PC-9 (cell line): Measurements from ENCODE around the gene MALSU1. TPM values are rescaled to one million over a fixed set of nuclear protein-coding genes. Genes with fewer than 3 reads are reported as not detected.

ENCODE experiments used
- Bru-seq: library from RNA; stranded (reverse); fragments of 400-500 nt; gene quantifications from one replicate; lab custom pipeline; 2021; lab: Mats Ljungman, UMichigan
- BruChase-seq, 2 experiments: library from RNA; stranded (reverse); fragments of 400-500 nt; gene quantifications; one replicate each; lab custom pipeline; 2021; lab: Mats Ljungman, UMichigan
- BruUV-seq: library from RNA; stranded (reverse); fragments of 400-500 nt; replicated peaks from 2 replicates; lab custom pipeline; 2021; lab: Mats Ljungman, UMichigan
- CTCF ChIA-PET: fragments of 300-600 bp; sonication (Branson Sonifier 250); formaldehyde crosslinking; loops from one replicate; lab custom pipeline; 2022; ENCODE audit warnings: antibody characterized with exemption; lab: Charles Lee
- POLR2A ChIA-PET: fragments of 300-600 bp; sonication (Branson Sonifier 250); formaldehyde crosslinking; loops from one replicate; lab custom pipeline; 2022; ENCODE audit warnings: antibody characterized with exemption; ENCODE audit not compliant: unreplicated experiment; lab: Charles Lee
- DNase-seq, 2 experiments: peaks; one replicate each; pipeline versions ENCODE4 v3.0.0 to v3.0.0-alpha.2; 2015 to 2022; ENCODE audit warnings: mixed read lengths in 1 of 2
- H2AFZ ChIP-seq: fragments of 200-600 bp; sonication (generic); 2 replicates; pipeline ENCODE4 v1.8.1; 2017; ENCODE audit warnings: antibody characterized with exemption
- H3F3A ChIP-seq: fragments of 200-600 bp; sonication (generic); 2 replicates; pipeline ENCODE4 v1.8.1; 2017; ENCODE audit warnings: antibody characterized with exemption, mild to moderate bottlenecking, low read depth; ENCODE audit not compliant: insufficient read depth
- H3K27ac ChIP-seq: fragments of 200-600 bp; sonication (generic); 2 replicates; pipeline ENCODE4 v1.6.1; 2016; ENCODE audit warnings: mixed run types
- H3K27me3 ChIP-seq: fragments of 200-600 bp; sonication (generic); 2 replicates; pipeline ENCODE4 v1.6.1; 2016; ENCODE audit warnings: low read depth, mixed run types; ENCODE audit not compliant: insufficient read depth
- H3K36me3 ChIP-seq: fragments of 200-600 bp; sonication (generic); 2 replicates; pipeline ENCODE4 v1.6.1; 2016; ENCODE audit warnings: low read depth, mixed run types
- H3K4me1 ChIP-seq: fragments of 200-600 bp; sonication (generic); replicated peaks from 2 replicates; pipeline ENCODE4 v1.6.1; 2016; ENCODE audit warnings: mixed run types; ENCODE audit not compliant: insufficient read depth
- H3K4me2 ChIP-seq: fragments of 200-600 bp; sonication (generic); 2 replicates; pipeline ENCODE4 v1.6.1; 2017; ENCODE audit warnings: mixed run types
- H3K4me3 ChIP-seq: fragments of 200-600 bp; sonication (generic); 2 replicates; pipeline ENCODE4 v1.6.1; 2016; ENCODE audit warnings: mixed run types
- H3K79me2 ChIP-seq: fragments of 200-600 bp; sonication (generic); 2 replicates; pipeline ENCODE4 v1.6.1; 2017; ENCODE audit warnings: low read depth, mixed run types
- H3K9me2 ChIP-seq: fragments of 200-600 bp; sonication (generic); 2 replicates; pipeline ENCODE4 v1.8.1; 2017; ENCODE audit warnings: mild to moderate bottlenecking; ENCODE audit not compliant: insufficient read depth
- H3K9me3 ChIP-seq: fragments of 200-600 bp; sonication (generic); 2 replicates; pipeline ENCODE4 v1.8.1; 2016; ENCODE audit warnings: low read depth; ENCODE audit not compliant: insufficient read depth
- H4K20me1 ChIP-seq: fragments of 200-600 bp; sonication (generic); 2 replicates; pipeline ENCODE4 v1.8.1; 2017; ENCODE audit not compliant: insufficient read depth
- CTCF ChIP-seq: fragments of 200-600 bp; sonication (generic); conservative IDR thresholded peaks from 2 replicates; pipeline ENCODE4 v1.6.1; 2017; ENCODE audit warnings: mixed run types, antibody characterized with exemption, mild to moderate bottlenecking, moderate library complexity
- EZH2 ChIP-seq: fragments of 200-600 bp; sonication (generic); IDR thresholded peaks from 2 replicates; pipeline ENCODE4 v1.8.0; 2017; ENCODE audit warnings: antibody characterized with exemption, low read depth
- intact Hi-C: fragments of 100-400 bp; cut with micrococcal nuclease; formaldehyde crosslinking; loops from one replicate; pipeline ENCODE4 v1.10.0; 2022; ENCODE audit not compliant: unreplicated experiment
- long read RNA-seq: library from polyadenylated mRNA; stranded (forward); transcript quantifications from one replicate; pipeline ENCODE4 v2.0.0, GENCODE V29; 2022
- total RNA-seq: library from RNA; stranded (reverse); gene quantifications from 2 replicates; pipeline ENCODE4 v1.2.3, GENCODE V29; 2021

Gene MALSU1
- 105 and 133 TPM in 2 replicates for total RNA-seq
- Bru-seq, nascent RNA: percentile 92 among the genes with signal in this experiment
- BruChase-seq, experiment 1, labeled RNA remaining after a 2-hour chase: percentile 95 among the genes with signal in this experiment
- BruChase-seq, experiment 2, labeled RNA remaining after a 6-hour chase: percentile 84 among the genes with signal in this experiment
- long read RNA-seq, transcript MALSU1-202 (4 exons, 3,044 nt): major isoform, 130 of 134 reads
- long read RNA-seq, partial matches to known transcripts: 2 of 134 reads
- long read RNA-seq, other reads (novel, unspliced or antisense): 2 of 134 reads

GRCh38 chr7:23298885-23299769 lies at the start of gene MALSU1:
MALSU1 (plus strand) TSS chr7:23299339; CDS start chr7:23299353, 14 bp downstream.
- DNase-seq: peak; percentile 95 to 97
- Histone ChIP-seq H3F3A (peaks cover 29% of the 10 kb centered on the region; the same call in 1 of the 2 replicates), H3K9me3 (no peaks in the 10 kb centered on the region), H2AFZ (peak within 1 kb of the TSS; percentile 90), H3K27me3 (no peaks in the 10 kb centered on the region), H3K4me3 (peak within 1 kb of the TSS; percentile 71), H3K36me3 (peaks cover 19% of the 10 kb centered on the region), H3K9me2 (no peaks in the 10 kb centered on the region), H4K20me1 (peaks cover 5% of the 10 kb centered on the region), H3K4me2 (peak within 1 kb of the TSS; percentile 80), H3K79me2 (peaks cover 50% of the 10 kb centered on the region), H3K27ac (peak within 1 kb of the TSS; percentile 85), H3K4me1 (peaks cover 27% of the 10 kb centered on the region)
- ChIA-PET POLR2A (interaction anchor here (0.7 to 1.0 kb wide), 7 partner anchors 19 to 1826 kb away, joined by 3 to 11 read pairs (median 4); partner anchors contain the start of gene CYCS), CTCF (interaction anchor here (0.5 to 2.1 kb wide), 4 partner anchors 18 to 245 kb away, joined by 3 to 19 read pairs (median 6); no protein-coding TSS in a partner anchor)
- BruUV-seq: TSS peak; percentile 67
- intact Hi-C loops: loop anchor here (1.0 to 2.0 kb wide), 5 partner anchors 22 to 232 kb away; partner anchors contain the start of gene TRA2A
- no peak for TF ChIP-seq EZH2
- TF ChIP-seq CTCF: no peak

DNA sequence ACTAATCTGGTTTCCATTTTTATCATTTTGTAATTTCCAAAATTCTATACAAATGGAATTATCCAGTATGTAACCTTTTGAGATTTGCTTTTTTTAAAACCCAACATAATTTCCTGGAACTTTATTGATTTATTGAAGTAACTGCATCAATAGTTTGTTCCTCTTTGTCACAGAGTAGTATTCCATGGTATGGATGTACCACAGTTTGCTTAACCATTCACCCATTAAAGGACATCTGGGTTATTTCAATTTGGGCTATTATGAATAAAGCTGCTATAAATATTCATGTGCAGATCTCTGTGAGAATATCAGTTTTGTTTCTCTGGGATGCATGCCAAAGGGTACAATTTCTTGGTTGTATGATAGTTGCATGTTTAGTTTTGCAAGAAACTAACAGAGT lies 49.7 kb upstream of the MALSU1 start:
- 0 out of 2 replicates have a peak, but pooled peaks cover 15% of the 10 kb centered on the region for H3K27me3 ChIP-seq
- intact Hi-C loops: no loop called here
- no TSS peak for BruUV-seq

More for the DNA sequence above, 49.7 kb upstream of the MALSU1 start:
- Histone ChIP-seq H3K27ac (no peak overlapping the region), H3K4me2 (no peak overlapping the region), H3K4me3 (no peak overlapping the region), H2AFZ (no peak overlapping the region), H3K4me1 (peaks cover 19% of the 10 kb centered on the region), H3F3A (0 out of 2 replicates have a peak, but pooled peaks cover 6% of the 10 kb centered on the region), H3K9me2 (no peaks in the 10 kb centered on the region), H3K36me3 (no peaks in the 10 kb centered on the region), H4K20me1 (no peaks in the 10 kb centered on the region), H3K79me2 (no peaks in the 10 kb centered on the region), H3K9me3 (peaks cover 8% of the 10 kb centered on the region; the same call in 1 of the 2 replicates)
- CTCF ChIA-PET: no interaction called here
- POLR2A ChIA-PET: no interaction called here
- no peak for DNase-seq
- TF ChIP-seq CTCF (no peak), EZH2 (no peak)
